Activated naive CD4-positive, alpha-beta T cell treated with anti-CD3 and anti-CD28 coated beads, Interleukin-2, amount 10 ng/mL, durations not matched to agents 7 days and 5 days (primary cell): ENCODE measurements around the gene SNRPN.
A peak's percentile ranks its signal among the peaks of the same experiment; 100 is the strongest.
"Not testable (repeated sequence)": the region's sequence is repeated elsewhere in the genome, so short reads cannot be mapped to it uniquely, and the experiment has no call there.

Source experiments
- CTCF ChIA-PET: fragments of 350-600 bp; sonication (Branson Sonifier 250); formaldehyde crosslinking; loops from one replicate; lab custom pipeline; 2021; ENCODE audit warnings: antibody characterized with exemption; lab: Charles Lee
- DNase-seq: peaks from one replicate; pipeline ENCODE4 v3.0.0-alpha.2; 2020
- H3K27ac Mint-ChIP-seq: one replicate; pipeline ENCODE4 v1.8.0; 2021; ENCODE audit warnings: mild to moderate bottlenecking, moderate library complexity, mixed read lengths
- H3K27me3 Mint-ChIP-seq: one replicate; pipeline ENCODE4 v1.8.0; 2021; ENCODE audit warnings: mild to moderate bottlenecking, mixed read lengths
- H3K36me3 Mint-ChIP-seq: one replicate; pipeline ENCODE4 v1.8.0; 2021; ENCODE audit warnings: mixed read lengths
- H3K4me1 Mint-ChIP-seq: one replicate; pipeline ENCODE4 v1.8.0; 2021; ENCODE audit warnings: mixed read lengths
- H3K4me3 Mint-ChIP-seq: one replicate; pipeline ENCODE4 v1.8.0; 2021; ENCODE audit warnings: mild to moderate bottlenecking, moderate library complexity, mixed read lengths
- H3K9me3 Mint-ChIP-seq: one replicate; pipeline ENCODE4 v1.8.0; 2021; ENCODE audit warnings: mixed read lengths

SNRPN gene

DNA sequence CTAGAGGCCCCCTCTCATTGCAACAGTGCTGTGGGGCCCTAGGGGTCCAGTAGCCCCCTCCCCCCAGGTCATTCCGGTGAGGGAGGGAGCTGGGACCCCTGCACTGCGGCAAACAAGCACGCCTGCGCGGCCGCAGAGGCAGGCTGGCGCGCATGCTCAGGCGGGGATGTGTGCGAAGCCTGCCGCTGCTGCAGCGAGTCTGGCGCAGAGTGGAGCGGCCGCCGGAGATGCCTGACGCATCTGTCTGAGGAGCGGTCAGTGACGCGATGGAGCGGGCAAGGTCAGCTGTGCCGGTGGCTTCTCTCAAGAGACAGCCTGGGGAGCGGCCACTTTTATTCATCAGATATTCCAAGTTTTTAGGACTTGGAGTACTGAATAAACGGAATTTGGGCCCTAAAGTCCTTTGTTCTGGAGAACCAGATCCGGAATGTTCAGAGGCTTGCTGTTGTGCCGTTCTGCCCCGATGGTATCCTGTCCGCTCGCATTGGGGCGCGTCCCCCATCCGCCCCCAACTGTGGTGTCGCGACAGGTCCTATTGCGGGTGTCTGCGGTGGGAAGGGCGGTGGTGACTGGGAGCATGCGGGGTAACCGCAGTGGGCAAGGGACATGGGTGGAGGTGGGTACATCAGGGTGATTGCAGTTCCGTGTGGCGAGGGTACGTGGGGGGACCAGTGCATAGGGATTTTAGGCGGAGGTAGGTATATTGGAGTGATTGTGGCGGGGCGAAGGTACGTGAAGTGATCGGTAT, at the start of gene SNRPN, which contains the start of gene SNURF:
SNRPN (plus strand) TSS at position 205 of the 748 bp plus-strand sequence. CDS start 19,467 bp downstream, outside the sequence.
SNURF (plus strand) TSS at position 205 of the 748 bp plus-strand sequence; CDS start at position 267, 62 bp downstream.
- Mint-ChIP-seq H3K4me1 (peaks cover 16% of the 10 kb centered on the region), H3K36me3 (peaks cover 14% of the 10 kb centered on the region), H3K4me3 (peak within 1 kb of the TSS; percentile 82), H3K9me3 (peaks cover 19% of the 10 kb centered on the region), H3K27me3 (peaks cover 6% of the 10 kb centered on the region), H3K27ac (peak within 1 kb of the TSS; percentile 93)
- CTCF ChIA-PET: no interaction called here
- peak; percentile 68 for DNase-seq

DNA sequence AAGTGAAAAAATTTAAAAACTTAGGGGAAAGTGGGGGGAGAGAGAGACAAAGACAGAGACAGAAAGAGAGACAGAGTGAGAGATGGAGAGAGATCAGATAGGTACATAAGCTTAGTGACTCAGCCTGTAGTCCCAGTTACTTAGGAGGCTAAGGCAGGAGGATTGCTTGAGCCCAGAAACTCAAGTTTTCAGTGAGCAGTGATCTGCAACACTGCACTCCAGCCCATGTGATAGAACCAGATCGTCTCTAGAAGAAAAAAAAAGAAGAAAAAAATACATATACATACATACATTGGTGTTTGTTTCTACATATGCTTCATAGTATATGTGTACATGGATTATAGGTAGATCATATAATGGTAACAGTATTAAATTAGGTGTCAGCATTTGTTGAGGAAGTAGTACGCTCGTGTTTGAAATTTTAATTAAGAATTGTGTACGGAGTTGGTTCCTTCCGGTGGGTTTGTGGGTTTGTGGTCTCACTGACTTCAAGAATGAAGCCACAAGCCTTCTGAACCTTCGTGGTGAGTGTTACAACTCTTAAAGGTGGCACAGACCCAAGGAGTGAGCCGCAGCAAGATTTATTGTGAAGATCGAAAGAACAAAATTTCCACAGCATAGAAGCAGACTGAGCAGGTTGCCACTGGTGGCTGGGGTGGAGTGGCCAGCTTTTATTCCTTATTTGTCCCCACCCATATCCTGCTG, 38.3 kb upstream of the SNRPN start:
- DNase-seq: peak; percentile 21
- Mint-ChIP-seq H3K4me1 (peaks cover 4% of the 10 kb centered on the region), H3K36me3 (no peaks in the 10 kb centered on the region), H3K27ac (no peak overlapping the region), H3K4me3 (no peak overlapping the region), H3K9me3 (peaks cover 50% of the 10 kb centered on the region), H3K27me3 (no peaks in the 10 kb centered on the region)
- CTCF ChIA-PET: no interaction called here

- Mint-ChIP-seq H3K9me3 (peaks cover 54% of the 10 kb centered on the region), H3K4me1 (peaks cover 4% of the 10 kb centered on the region), H3K36me3 (no peaks in the 10 kb centered on the region), H3K27me3 (no peaks in the 10 kb centered on the region), H3K4me3 (no peak overlapping the region), H3K27ac (no peak overlapping the region)
- CTCF ChIA-PET: no interaction called here
- DNase-seq: no peak
Measured at GRCh38 chr15:24917431-24917830, 37.4 kb upstream of the SNRPN start.

DNA sequence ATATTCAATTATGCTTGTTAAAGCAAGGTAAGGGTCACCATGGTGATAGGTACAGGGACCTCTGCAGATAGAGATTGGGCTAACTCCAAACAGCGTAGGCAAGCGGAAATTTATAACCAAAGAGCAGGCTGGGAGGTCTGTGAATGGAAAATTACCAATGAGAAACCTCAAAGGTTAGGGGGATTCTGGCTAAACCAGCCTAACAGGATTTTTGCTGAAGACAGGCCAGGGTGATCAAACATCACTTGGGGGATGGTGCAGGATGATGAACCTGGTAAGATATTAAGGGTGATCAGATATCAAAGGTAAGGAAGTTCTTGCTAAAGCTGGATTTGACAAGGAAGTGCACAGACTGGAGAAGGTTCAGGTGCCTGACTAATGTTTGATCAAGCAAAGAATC, 35.3 kb upstream of the SNRPN start:
- no peak overlapping the region for H3K27ac Mint-ChIP-seq
- no peaks in the 10 kb centered on the region for H3K27me3 Mint-ChIP-seq
- no peak overlapping the region for H3K4me3 Mint-ChIP-seq
- CTCF ChIA-PET: no interaction called here
- H3K9me3 Mint-ChIP-seq: peaks cover 50% of the 10 kb centered on the region
- no peak for DNase-seq
- H3K4me1 Mint-ChIP-seq: peaks cover 4% of the 10 kb centered on the region
- H3K36me3 Mint-ChIP-seq: no peaks in the 10 kb centered on the region

DNA sequence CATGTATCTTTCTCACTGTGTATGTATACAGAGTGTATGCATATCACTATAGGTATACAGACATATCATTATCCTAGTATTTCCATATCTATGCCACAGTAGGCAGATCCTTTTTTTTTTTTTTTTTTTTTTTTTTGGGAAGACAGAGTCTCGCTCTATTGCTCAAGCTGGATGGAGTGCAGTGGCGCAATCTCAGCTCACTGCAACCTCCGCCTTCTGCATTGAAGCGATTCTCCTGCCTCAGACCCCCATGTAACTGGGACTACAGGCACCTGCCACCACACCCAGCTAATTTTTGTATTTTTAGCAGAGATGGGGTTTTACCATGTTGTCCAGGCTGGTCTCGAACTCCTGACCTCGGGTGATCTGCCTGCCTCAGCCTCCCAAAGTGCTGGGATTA, 32.0 kb upstream of the SNRPN start:
- CTCF ChIA-PET, H3K4me3 Mint-ChIP-seq, DNase-seq, H3K27me3 Mint-ChIP-seq, H3K27ac Mint-ChIP-seq, H3K4me1 Mint-ChIP-seq, H3K36me3 Mint-ChIP-seq: not testable (repeated sequence)
- H3K9me3 Mint-ChIP-seq: peaks cover 34% of the 10 kb centered on the region

GRCh38 chr15:24924153-24924552, 30.6 kb upstream of the SNRPN start:
- Mint-ChIP-seq H3K4me1 (no peaks in the 10 kb centered on the region), H3K27me3 (no peaks in the 10 kb centered on the region), H3K36me3 (no peaks in the 10 kb centered on the region), H3K27ac (no peak overlapping the region), H3K4me3 (no peak overlapping the region), H3K9me3 (peaks cover 38% of the 10 kb centered on the region)
- CTCF ChIA-PET: no interaction called here
- no peak for DNase-seq

DNA sequence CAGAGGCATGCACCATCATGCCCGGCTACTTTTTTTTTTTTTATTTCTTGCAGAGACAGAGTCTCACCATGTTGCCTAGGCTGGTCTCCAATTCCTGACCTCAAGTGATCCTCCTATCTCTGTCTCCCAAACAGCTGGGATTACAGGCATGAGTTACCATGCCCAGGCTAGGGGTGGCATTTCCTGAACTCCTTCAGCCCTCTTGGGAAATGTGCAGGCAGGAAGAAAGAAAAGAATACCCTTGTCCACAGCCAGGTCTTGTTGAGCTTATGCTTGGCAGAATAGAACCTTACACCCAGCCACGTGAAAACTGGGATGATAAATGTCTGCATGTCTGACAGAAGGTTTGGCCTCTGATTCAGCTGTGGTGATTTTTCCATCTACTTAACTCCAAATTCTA, 30.2 kb upstream of the SNRPN start:
- CTCF ChIA-PET: no interaction called here
- H3K36me3 Mint-ChIP-seq: no peaks in the 10 kb centered on the region
- no peak overlapping the region for H3K27ac Mint-ChIP-seq
- H3K27me3 Mint-ChIP-seq: no peaks in the 10 kb centered on the region
- H3K4me3 Mint-ChIP-seq: no peak overlapping the region
- peaks cover 35% of the 10 kb centered on the region for H3K9me3 Mint-ChIP-seq
- no peak for DNase-seq
- no peaks in the 10 kb centered on the region for H3K4me1 Mint-ChIP-seq

- CTCF ChIA-PET, H3K4me1 Mint-ChIP-seq, H3K36me3 Mint-ChIP-seq, H3K27me3 Mint-ChIP-seq, H3K4me3 Mint-ChIP-seq, H3K27ac Mint-ChIP-seq, DNase-seq: not testable (repeated sequence)
- H3K9me3 Mint-ChIP-seq: peaks cover 36% of the 10 kb centered on the region
Measured at GRCh38 chr15:24931874-24932732, 22.7 kb upstream of the SNRPN start.

DNA sequence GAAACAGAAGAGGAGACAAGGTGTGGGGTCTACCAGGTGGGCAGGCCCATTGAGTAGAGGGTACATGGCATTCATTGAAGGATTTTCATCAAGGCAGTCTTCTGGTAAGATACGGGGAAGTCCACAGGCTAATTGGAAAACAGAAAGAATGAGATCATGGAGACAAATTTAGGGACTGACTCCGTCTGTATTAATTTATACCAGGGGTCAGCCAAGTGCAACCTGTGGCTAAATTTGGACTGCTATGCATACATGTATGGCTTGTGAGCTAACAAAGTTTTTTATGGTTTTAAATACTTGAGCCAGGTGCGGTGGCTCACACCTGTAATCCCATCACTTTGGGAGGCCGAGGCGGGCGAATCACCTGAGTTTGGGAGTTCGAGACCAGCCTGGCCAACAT, 21.1 kb upstream of the SNRPN start:
- H3K27ac Mint-ChIP-seq: no peak overlapping the region
- no peak for DNase-seq
- peaks cover 40% of the 10 kb centered on the region for H3K9me3 Mint-ChIP-seq
- no peaks in the 10 kb centered on the region for H3K36me3 Mint-ChIP-seq
- H3K4me1 Mint-ChIP-seq: no peaks in the 10 kb centered on the region
- no peaks in the 10 kb centered on the region for H3K27me3 Mint-ChIP-seq
- no peak overlapping the region for H3K4me3 Mint-ChIP-seq
- CTCF ChIA-PET: no interaction called here

- DNase-seq, H3K27ac Mint-ChIP-seq, H3K36me3 Mint-ChIP-seq, CTCF ChIA-PET, H3K4me1 Mint-ChIP-seq, H3K27me3 Mint-ChIP-seq, H3K4me3 Mint-ChIP-seq: not testable (repeated sequence)
- H3K9me3 Mint-ChIP-seq: peaks cover 47% of the 10 kb centered on the region
Measured at GRCh38 chr15:24938224-24938623, 16.6 kb upstream of the SNRPN start.

- no peaks in the 10 kb centered on the region for H3K27me3 Mint-ChIP-seq
- CTCF ChIA-PET: no interaction called here
- no peak for DNase-seq
- peaks cover 41% of the 10 kb centered on the region for H3K9me3 Mint-ChIP-seq
- no peaks in the 10 kb centered on the region for H3K4me1 Mint-ChIP-seq
- no peaks in the 10 kb centered on the region for H3K36me3 Mint-ChIP-seq
- no peak overlapping the region for H3K4me3 Mint-ChIP-seq
- no peak overlapping the region for H3K27ac Mint-ChIP-seq
Measured at GRCh38 chr15:24940236-24940635, 14.6 kb upstream of the SNRPN start.

DNA sequence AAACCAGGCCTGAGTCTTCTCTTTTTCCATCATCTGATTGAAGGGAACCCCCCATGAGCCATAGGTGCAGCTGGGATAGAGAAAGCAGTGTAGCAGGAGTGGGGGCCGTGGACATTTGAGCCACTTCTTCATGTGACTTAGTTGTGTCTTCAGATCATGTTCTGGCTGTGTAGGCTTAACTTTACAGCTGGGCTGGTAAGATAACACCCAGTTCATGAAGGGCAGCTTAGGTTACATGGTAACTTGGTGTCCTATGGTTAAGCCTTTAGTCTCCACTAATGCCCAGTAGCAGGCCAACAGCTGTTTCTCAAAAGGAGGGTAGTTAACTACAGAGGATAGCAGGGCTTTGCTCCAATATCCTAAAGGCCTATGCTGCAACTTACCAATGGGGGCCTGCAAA, 11.4 kb upstream of the SNRPN start:
- H3K4me1 Mint-ChIP-seq: no peaks in the 10 kb centered on the region
- no peak overlapping the region for H3K27ac Mint-ChIP-seq
- CTCF ChIA-PET: no interaction called here
- H3K27me3 Mint-ChIP-seq: no peaks in the 10 kb centered on the region
- H3K4me3 Mint-ChIP-seq: no peak overlapping the region
- no peak for DNase-seq
- no peaks in the 10 kb centered on the region for H3K36me3 Mint-ChIP-seq
- peaks cover 27% of the 10 kb centered on the region for H3K9me3 Mint-ChIP-seq

DNA sequence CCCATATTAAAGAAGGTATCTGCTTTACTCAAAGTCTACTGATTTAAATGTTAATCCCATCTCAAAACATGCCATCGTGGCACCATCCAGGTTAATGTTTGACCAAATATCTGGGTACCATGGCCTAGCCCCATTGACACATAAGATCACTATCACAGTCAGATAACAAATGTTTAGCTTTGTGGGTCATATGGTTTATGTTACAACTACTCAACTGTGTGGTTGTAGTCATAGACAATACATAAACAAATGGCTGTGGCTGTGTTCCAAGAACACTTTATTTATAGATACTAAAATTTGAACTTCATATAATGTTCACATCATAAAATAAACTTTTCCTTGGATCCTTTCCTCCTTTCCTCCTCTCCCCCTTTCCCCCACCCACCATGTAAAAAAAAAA, 9.8 kb upstream of the SNRPN start:
- Mint-ChIP-seq H3K36me3 (no peaks in the 10 kb centered on the region), H3K27ac (no peak overlapping the region)
- CTCF ChIA-PET: no interaction called here

DNA sequence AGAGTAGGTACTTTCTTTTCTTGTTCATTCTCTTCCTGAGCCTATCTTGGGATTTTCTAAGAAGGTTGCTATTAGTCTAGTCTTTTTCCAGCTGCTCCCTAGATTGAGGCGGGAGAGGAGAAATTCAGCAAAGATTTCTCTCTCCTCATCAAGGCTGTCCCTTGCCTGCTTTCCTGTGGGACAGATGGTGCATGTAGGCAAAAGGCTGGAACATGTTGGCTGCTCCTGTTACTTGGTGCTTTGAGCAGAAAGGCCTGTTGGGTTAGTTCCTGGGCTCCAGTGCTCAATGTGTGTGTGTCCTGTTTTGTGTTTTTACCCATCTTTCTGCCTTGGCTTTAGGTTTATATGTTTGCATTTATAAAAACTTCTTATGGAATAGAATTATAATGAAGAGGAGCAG, 9.1 kb upstream of the SNRPN start:
- no peaks in the 10 kb centered on the region for H3K27me3 Mint-ChIP-seq
- H3K4me3 Mint-ChIP-seq: no peak overlapping the region
- CTCF ChIA-PET: no interaction called here
- no peaks in the 10 kb centered on the region for H3K36me3 Mint-ChIP-seq
- H3K27ac Mint-ChIP-seq: no peak overlapping the region
- no peaks in the 10 kb centered on the region for H3K4me1 Mint-ChIP-seq
- DNase-seq: no peak
- H3K9me3 Mint-ChIP-seq: peaks cover 18% of the 10 kb centered on the region

More for the DNA sequence above, 9.8 kb upstream of the SNRPN start:
- Mint-ChIP-seq H3K4me3 (no peak overlapping the region), H3K27me3 (no peaks in the 10 kb centered on the region), H3K4me1 (no peaks in the 10 kb centered on the region), H3K9me3 (peaks cover 20% of the 10 kb centered on the region)
- DNase-seq: no peak
